ENCODE measurements around the gene PSG5.

DNA sequence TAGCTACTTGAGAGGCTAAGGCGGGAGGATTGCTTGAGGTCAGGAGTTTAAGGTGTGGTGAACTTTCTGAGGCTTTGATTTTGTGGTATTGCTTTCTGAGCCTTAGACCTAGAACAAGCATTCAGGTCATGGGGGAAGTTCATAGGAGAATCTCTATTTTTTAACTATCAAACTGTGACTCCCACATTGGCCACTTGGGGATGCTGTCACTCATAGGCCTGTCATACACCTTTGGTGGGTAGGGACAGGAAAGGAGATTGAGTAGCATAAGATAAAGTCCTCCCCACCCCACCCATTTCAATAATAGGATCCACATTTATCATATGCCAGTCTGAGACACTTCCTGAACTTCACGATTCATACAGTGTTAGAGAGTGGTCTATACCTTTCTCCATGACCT is 62.0 kb downstream of the PSG5 start:
- TF ChIP-seq, protein P1, sequence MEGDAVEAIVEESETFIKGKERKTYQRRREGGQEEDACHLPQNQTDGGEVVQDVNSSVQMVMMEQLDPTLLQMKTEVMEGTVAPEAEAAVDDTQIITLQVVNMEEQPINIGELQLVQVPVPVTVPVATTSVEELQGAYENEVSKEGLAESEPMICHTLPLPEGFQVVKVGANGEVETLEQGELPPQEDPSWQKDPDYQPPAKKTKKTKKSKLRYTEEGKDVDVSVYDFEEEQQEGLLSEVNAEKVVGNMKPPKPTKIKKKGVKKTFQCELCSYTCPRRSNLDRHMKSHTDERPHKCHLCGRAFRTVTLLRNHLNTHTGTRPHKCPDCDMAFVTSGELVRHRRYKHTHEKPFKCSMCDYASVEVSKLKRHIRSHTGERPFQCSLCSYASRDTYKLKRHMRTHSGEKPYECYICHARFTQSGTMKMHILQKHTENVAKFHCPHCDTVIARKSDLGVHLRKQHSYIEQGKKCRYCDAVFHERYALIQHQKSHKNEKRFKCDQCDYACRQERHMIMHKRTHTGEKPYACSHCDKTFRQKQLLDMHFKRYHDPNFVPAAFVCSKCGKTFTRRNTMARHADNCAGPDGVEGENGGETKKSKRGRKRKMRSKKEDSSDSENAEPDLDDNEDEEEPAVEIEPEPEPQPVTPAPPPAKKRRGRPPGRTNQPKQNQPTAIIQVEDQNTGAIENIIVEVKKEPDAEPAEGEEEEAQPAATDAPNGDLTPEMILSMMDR (IDR thresholded peaks at IDR 0.05; ENCODE audit: low read depth, low read length, poor library complexity, severe bottlenecking) = no peak
- no peak for TF ChIP-seq EZH2phosphoT487 (IDR thresholded peaks at IDR 0.05; ENCODE audit: borderline replicate concordance, low read length)

All from DOHH2 (cell line).